GM23338 (cell line): ENCODE data around the gene ADGRL1. TPM values are rescaled to one million over a fixed set of nuclear protein-coding genes. Genes with fewer than 3 reads are reported as not detected.
"Not testable (repeated sequence)": the region's sequence is repeated elsewhere in the genome, so short reads cannot be mapped to it uniquely, and the experiment has no call there.

ENCODE experiments used
- ATAC-seq: fragments of 200-7000 bp; cut with Tn5 transposase; 3 replicates; pipeline ENCODE4 v1.9.1; 2020
- DNase-seq: peaks from one replicate; pipeline ENCODE4 v3.0.0-alpha.2; 2015; ENCODE audit warnings: low spot score
- H2AFZ ChIP-seq: fragments of 200-600 bp; sonication (generic); 2 replicates; pipeline ENCODE4 v1.8.0; 2016; ENCODE audit warnings: antibody characterized with exemption, mild to moderate bottlenecking, moderate library complexity
- H3F3A ChIP-seq: fragments of 200-600 bp; sonication (generic); replicated peaks from 2 replicates; pipeline ENCODE4 v1.8.0; 2017; ENCODE audit warnings: antibody characterized with exemption, mixed run types, low read depth
- H3K27ac ChIP-seq: fragments of 200-600 bp; sonication (generic); 2 replicates; pipeline ENCODE4 v1.6.1; 2016; ENCODE audit warnings: low read depth
- H3K27me3 ChIP-seq: fragments of 200-600 bp; sonication (generic); 2 replicates; pipeline ENCODE4 v1.8.0; 2016; ENCODE audit warnings: mild to moderate bottlenecking, mixed run types, moderate library complexity; ENCODE audit not compliant: insufficient read depth
- H3K36me3 ChIP-seq: fragments of 200-600 bp; sonication (generic); 2 replicates; pipeline ENCODE4 v1.8.0; 2016; ENCODE audit warnings: mild to moderate bottlenecking; ENCODE audit not compliant: insufficient read depth
- H3K4me1 ChIP-seq: fragments of 200-600 bp; sonication (generic); 2 replicates; pipeline ENCODE4 v1.8.0; 2016; ENCODE audit warnings: mild to moderate bottlenecking, moderate library complexity; ENCODE audit not compliant: insufficient read depth
- H3K4me2 ChIP-seq: fragments of 200-600 bp; sonication (generic); 2 replicates; pipeline ENCODE4 v1.7.1; 2017; ENCODE audit warnings: mixed run types
- H3K4me3 ChIP-seq: fragments of 200-600 bp; sonication (generic); 2 replicates; pipeline ENCODE4 v1.6.1; 2016; ENCODE audit warnings: mixed run types
- H3K79me2 ChIP-seq: fragments of 200-600 bp; sonication (generic); replicated peaks from 2 replicates; pipeline ENCODE4 v1.8.0; 2017; ENCODE audit warnings: mild to moderate bottlenecking; ENCODE audit not compliant: insufficient read depth
- H3K9me2 ChIP-seq: fragments of 200-600 bp; sonication (generic); 2 replicates; pipeline ENCODE4 v1.8.0; 2017; ENCODE audit not compliant: insufficient read depth
- H4K20me1 ChIP-seq: fragments of 200-600 bp; sonication (generic); replicated peaks from 2 replicates; pipeline ENCODE4 v1.8.0; 2017; ENCODE audit warnings: mild to moderate bottlenecking; ENCODE audit not compliant: insufficient read depth
- H3K27ac Mint-ChIP-seq: 2 replicates; pipeline ENCODE4 v1.8.0; 2020; ENCODE audit warnings: inconsistent platforms, mild to moderate bottlenecking, moderate library complexity, mixed read lengths
- H3K27me3 Mint-ChIP-seq: 3 replicates; pipeline ENCODE4 v1.8.0; 2022; ENCODE audit warnings: low read depth, mild to moderate bottlenecking, moderate library complexity, mixed read lengths, inconsistent platforms; ENCODE audit not compliant: insufficient read depth, poor library complexity
- H3K36me3 Mint-ChIP-seq: 3 replicates; pipeline ENCODE4 v1.8.0; 2021; ENCODE audit warnings: low read depth, mild to moderate bottlenecking, inconsistent platforms, moderate library complexity, mixed read lengths
- H3K4me1 Mint-ChIP-seq: 3 replicates; pipeline ENCODE4 v1.8.0; 2020; ENCODE audit warnings: mild to moderate bottlenecking, inconsistent platforms, mixed read lengths
- H3K4me3 Mint-ChIP-seq: 3 replicates; pipeline ENCODE4 v1.8.0; 2021; ENCODE audit warnings: moderate library complexity, mild to moderate bottlenecking, inconsistent platforms, mixed read lengths
- H3K9me3 Mint-ChIP-seq: 3 replicates; pipeline ENCODE4 v1.8.0; 2020; ENCODE audit warnings: moderate library complexity, mild to moderate bottlenecking, inconsistent platforms, mixed read lengths
- NANOG ChIP-seq: IDR thresholded peaks from 2 replicates; pipeline ENCODE4 v1.6.1; 2016; ENCODE audit warnings: antibody characterized with exemption, borderline replicate concordance
- ZNF114 ChIP-seq: fragments of 250-450 bp; sonication (Bioruptor Pico); IDR thresholded peaks from 2 replicates; pipeline ENCODE4 v1.5.0; 2020; ENCODE audit warnings: mild to moderate bottlenecking, moderate library complexity
- polyA plus RNA-seq: library from polyadenylated mRNA; unstranded; fragments of >200 nt; fragmentation: Nextera tagmentation; extraction: Ambion mirVana; gene quantifications from 2 replicates; pipeline ENCODE4 v1.2.1, GENCODE V29; 2016
- total RNA-seq: library from RNA; depleted of rRNA; stranded (reverse); fragments of >200 nt; shearing (Covaris generic); gene quantifications from 2 replicates; pipeline ENCODE4 v1.2.3, GENCODE V29; 2014

ADGRL1 gene
- total and polyA plus RNA-seq, 2 experiments from 2014 or later = 20.6 to 100 TPM

DNA sequence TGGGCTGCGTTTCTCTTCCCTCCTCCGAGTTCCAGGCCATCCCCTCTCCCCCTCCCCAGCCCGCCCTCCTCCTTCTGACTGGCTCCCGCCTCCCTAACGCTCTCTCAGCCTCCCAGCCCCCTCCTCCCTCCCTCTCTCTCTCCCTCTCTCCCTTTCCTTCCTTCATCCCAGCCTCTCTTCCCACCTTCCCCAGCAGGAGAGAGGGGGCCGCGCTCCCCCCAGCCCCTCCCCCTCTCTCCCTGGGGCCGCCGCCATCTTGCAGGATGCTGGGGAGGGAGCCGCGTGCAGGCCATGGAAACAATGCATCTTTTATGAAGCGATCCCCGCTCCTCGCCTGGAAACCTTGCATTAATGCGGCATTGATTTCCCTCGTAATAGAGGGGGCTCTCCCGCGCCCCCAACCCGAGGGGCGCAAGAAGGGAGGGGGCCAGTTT lies 42.6 kb upstream of the ADGRL1 start (continued):
- no peak for TF ChIP-seq ZNF114 (CRISPR knock-in tag)

DNA sequence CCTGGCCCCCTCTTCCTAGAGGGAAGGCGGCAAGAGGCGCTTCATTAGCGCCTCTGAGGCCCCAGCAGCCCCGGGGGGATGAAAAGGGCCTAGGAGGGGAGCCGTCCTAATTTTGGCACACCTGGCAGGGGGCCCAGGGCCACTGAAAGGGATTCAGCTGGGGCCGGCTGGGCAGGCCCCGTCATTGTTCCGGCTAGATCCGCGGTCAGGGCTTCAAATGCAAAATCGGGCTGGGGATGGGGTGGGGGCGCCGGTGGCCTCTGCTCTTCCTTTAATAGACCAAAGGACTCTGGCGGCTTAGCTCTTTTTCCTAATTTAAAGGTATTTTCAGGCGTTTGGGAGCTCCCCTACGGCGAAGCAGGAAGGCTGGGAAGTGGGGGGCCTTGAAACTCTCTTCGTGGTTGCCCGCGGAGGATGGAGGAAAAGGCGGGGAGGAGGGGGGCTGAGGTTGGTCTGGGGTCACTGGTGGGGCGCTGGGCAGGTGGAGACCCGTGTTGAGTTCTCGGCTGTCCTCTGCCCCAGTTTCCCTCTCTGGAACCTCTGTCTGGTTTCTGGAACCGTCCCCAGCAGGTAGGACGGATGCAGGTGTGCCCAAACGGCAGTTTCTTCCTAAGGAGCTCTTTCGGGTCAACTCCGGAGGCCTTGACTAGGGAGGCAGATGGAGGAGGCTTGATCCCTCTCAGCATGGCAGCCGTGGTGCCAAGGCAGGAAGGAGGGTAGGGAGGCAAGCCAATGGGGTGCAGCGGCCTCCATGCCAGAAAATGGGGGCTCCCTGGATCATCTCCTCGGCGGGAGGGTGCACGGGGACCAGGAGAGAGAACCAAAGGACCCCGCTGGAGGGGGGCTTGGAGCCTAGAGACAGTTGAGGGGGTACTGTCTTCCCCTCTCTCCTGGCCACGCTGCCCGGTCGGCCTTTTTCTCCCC lies 41.8 kb upstream of the ADGRL1 start:
- H3K4me3 Mint-ChIP-seq = peak overlapping the region; percentile 71
- H3K27me3 Mint-ChIP-seq = peaks cover 15% of the 10 kb centered on the region
- not testable (repeated sequence) for H3K9me3 Mint-ChIP-seq, H2AFZ ChIP-seq, H3K9me2 ChIP-seq, H3K36me3 Mint-ChIP-seq, H3K79me2 ChIP-seq, H3K36me3 ChIP-seq, H4K20me1 ChIP-seq, H3K27me3 ChIP-seq, H3K4me1 ChIP-seq, H3F3A ChIP-seq
- H3K27ac Mint-ChIP-seq = peak overlapping the region; percentile 95
- ATAC-seq (peak; percentile 75), DNase-seq (peak; percentile 94)
- Histone ChIP-seq H3K4me3 (peak overlapping the region; percentile 62), H3K27ac (peak overlapping the region; percentile 100), H3K4me2 (peak overlapping the region; percentile 83)
- TF ChIP-seq NANOG = peak; percentile 13; the same call in 1 of the 2 replicates
- peaks cover 15% of the 10 kb centered on the region for H3K4me1 Mint-ChIP-seq

DNA sequence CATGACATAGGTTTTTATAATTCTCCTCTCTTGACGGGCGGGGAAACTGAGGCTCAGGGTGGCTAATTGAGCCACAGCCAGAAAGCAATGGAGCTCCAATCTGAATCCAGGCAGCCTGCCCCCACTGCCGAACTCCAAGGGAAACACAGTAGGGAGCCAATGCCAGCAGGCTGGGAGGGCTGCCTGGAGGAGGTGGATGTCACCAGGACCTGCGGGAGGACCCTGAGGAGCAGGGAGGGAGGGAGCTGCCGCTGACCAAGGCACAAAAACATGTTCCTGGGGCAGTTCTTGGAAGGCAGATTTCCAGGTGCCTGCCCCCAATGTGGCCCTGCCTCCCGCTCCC lies 41.2 kb upstream of the ADGRL1 start:
- peaks cover 15% of the 10 kb centered on the region for H3K4me1 Mint-ChIP-seq
- H3K9me2 ChIP-seq, H4K20me1 ChIP-seq, H3K4me1 ChIP-seq, H3F3A ChIP-seq, H3K36me3 Mint-ChIP-seq, DNase-seq, H3K36me3 ChIP-seq, ATAC-seq, H3K79me2 ChIP-seq, H2AFZ ChIP-seq, H3K9me3 Mint-ChIP-seq, H3K27me3 ChIP-seq: not testable (repeated sequence)
- H3K27me3 Mint-ChIP-seq = peaks cover 15% of the 10 kb centered on the region
- peak overlapping the region; percentile 62 for H3K4me3 ChIP-seq
- peak overlapping the region; percentile 71 for H3K4me3 Mint-ChIP-seq
- peak overlapping the region; percentile 100 for H3K27ac ChIP-seq
- peak overlapping the region; percentile 90 for H3K27ac Mint-ChIP-seq
- H3K4me2 ChIP-seq = peak overlapping the region; percentile 83

DNA sequence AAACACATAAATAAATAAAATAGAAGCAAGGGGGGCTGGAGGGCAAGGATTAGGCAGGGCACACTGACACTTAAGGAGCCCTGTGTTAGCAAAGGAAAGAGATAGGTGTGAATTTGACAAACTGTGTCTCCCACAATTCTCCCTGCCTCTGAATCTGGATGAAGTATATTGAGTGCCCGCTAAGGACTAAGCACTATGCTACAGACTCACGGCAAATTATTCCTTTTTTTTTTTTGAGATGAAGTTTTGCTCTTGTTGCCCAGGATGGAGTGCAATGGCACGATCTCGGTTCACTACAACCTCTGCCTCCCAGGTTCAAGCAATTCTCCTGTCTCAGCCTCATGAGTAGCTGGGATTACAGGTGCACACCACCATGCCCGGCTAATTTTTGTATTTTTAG lies 38.4 kb upstream of the ADGRL1 start:
- not testable (repeated sequence) for H3K27ac Mint-ChIP-seq, ATAC-seq, H3K4me2 ChIP-seq, H3K36me3 ChIP-seq, H3K36me3 Mint-ChIP-seq, H3K27ac ChIP-seq, H4K20me1 ChIP-seq, H2AFZ ChIP-seq, H3K9me3 Mint-ChIP-seq, H3K79me2 ChIP-seq, H3K27me3 ChIP-seq, H3K4me1 Mint-ChIP-seq, H3K9me2 ChIP-seq, H3K27me3 Mint-ChIP-seq, H3K4me3 Mint-ChIP-seq, H3F3A ChIP-seq, DNase-seq, H3K4me1 ChIP-seq, H3K4me3 ChIP-seq

DNA sequence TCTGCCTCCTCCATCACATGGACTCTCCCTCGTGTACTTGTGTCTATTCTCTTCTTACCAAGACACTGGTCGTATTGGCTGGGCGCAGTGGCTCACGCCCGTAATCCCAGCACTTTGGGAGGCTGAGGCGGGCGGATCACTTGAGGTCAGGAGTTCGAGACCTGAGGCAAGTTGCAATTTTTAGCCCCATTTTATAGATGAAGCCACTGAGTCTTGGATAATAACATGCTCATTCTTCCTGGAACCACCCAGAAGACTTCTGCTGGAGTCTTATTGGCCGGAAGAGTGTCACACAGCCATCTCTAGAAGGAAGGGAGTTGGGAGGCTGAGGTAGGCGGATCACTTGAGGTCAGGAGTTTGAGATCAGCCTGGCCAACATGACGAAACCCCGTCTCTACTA lies 37.7 kb upstream of the ADGRL1 start:
- not testable (repeated sequence) for DNase-seq, H3K27ac ChIP-seq, H3K27me3 ChIP-seq, H3K4me1 Mint-ChIP-seq, H3K4me3 Mint-ChIP-seq, H3K27ac Mint-ChIP-seq, H3K36me3 ChIP-seq, H3F3A ChIP-seq, H3K27me3 Mint-ChIP-seq, H3K79me2 ChIP-seq, H3K9me3 Mint-ChIP-seq, H4K20me1 ChIP-seq, H3K4me1 ChIP-seq, H3K36me3 Mint-ChIP-seq, H3K4me2 ChIP-seq, H2AFZ ChIP-seq, ATAC-seq, H3K9me2 ChIP-seq, H3K4me3 ChIP-seq
